OCI-LY3 (cell line): ENCODE results near the gene KIFBP.
A peak's percentile ranks its signal among the peaks of the same experiment; 100 is the strongest.
"Not testable (repeated sequence)": the region's sequence is repeated elsewhere in the genome, so short reads cannot be mapped to it uniquely, and the experiment has no call there.

ENCODE experiments used
- H2AFZ ChIP-seq: fragments of 200-600, 300-600 bp; shearing (Covaris generic); 2 replicates; pipeline ENCODE4 v1.6.0; 2014; ENCODE audit warnings: antibody characterized with exemption, low read depth, low read length
- H3K27ac ChIP-seq: fragments of 200-600, 300-600 bp; sonication (generic); 2 replicates; pipeline ENCODE4 v1.5.1; 2014; ENCODE audit warnings: mild to moderate bottlenecking, low read length, moderate library complexity, mixed read lengths
- H3K27me3 ChIP-seq: fragments of 200-600, 300-600 bp; sonication (generic); 2 replicates; pipeline ENCODE4 v1.6.1; 2014; ENCODE audit warnings: low read depth, low read length, mixed read lengths
- H3K36me3 ChIP-seq: fragments of 200-600, 300-600 bp; sonication (generic); replicated peaks from 2 replicates; pipeline ENCODE3; 2014; ENCODE audit warnings: low read depth, low read length, mixed read lengths
- H3K4me1 ChIP-seq: fragments of 300-600, 200-600 bp; sonication (generic); 2 replicates; pipeline ENCODE4 v1.6.1; 2014; ENCODE audit warnings: low read length, mixed read lengths
- H3K4me2 ChIP-seq: fragments of 200-600, 300-600 bp; sonication (generic); 2 replicates; pipeline ENCODE4 v1.6.1; 2014; ENCODE audit warnings: low read length, mixed read lengths
- H3K4me3 ChIP-seq: fragments of 300-600, 200-600 bp; sonication (generic); 2 replicates; pipeline ENCODE4 v1.5.1; 2014; ENCODE audit warnings: antibody characterized with exemption, mild to moderate bottlenecking, low read length, moderate library complexity
- H3K79me2 ChIP-seq: fragments of 300-600, 200-600 bp; shearing (Covaris generic); 2 replicates; pipeline ENCODE4 v1.6.1; 2014; ENCODE audit warnings: mild to moderate bottlenecking, low read length, mixed read lengths
- H3K9ac ChIP-seq: fragments of 300-600, 200-600 bp; shearing (Covaris generic); 2 replicates; pipeline ENCODE4 v1.6.0; 2014; ENCODE audit warnings: mild to moderate bottlenecking, low read length, moderate library complexity
- H3K9me3 ChIP-seq: fragments of 200-600, 300-600 bp; shearing (Covaris generic); 2 replicates; pipeline ENCODE4 v1.6.1; 2014; ENCODE audit warnings: low read length, mixed read lengths; ENCODE audit not compliant: insufficient read depth
- H4K20me1 ChIP-seq: fragments of 200-600, 300-600 bp; sonication (generic); 2 replicates; pipeline ENCODE4 v1.6.1; 2016; ENCODE audit warnings: low read length, mixed read lengths; ENCODE audit not compliant: insufficient read depth
- EZH2phosphoT487 ChIP-seq: fragments of 200-600 bp; shearing (Covaris generic); IDR thresholded peaks from 2 replicates; pipeline ENCODE4 v1.6.1; 2018; ENCODE audit warnings: antibody characterized with exemption, mixed run types, low read depth
- TF ChIP-seq, protein P1 (sequence below): fragments of 200-600, 300-600 bp; sonication (generic); IDR thresholded peaks from 2 replicates; pipeline ENCODE4 v1.5.1; 2014; ENCODE audit warnings: antibody characterized with exemption, low read length, low read depth

The KIFBP gene

DNA sequence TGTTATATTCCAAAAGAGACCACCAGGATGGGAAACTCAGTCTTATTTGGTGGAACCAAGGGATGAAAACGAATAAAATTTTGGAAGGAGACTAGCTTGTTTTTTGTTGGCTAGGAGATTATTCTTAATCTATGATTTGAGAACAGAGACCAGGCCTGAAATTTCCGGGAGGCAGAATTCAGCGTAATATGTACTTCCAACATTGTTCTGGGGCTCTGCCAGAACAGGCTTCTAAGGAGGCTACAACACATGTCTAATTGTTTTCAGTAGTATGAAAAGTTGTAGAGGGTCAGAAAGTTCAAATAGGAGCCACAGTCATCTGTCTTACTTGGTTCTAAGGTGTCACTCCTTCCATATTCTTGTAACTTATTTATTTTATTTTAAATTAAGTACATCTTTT lies 30.9 kb upstream of the KIFBP start:
- TF ChIP-seq EZH2phosphoT487: no peak
- TF ChIP-seq, protein P1, sequence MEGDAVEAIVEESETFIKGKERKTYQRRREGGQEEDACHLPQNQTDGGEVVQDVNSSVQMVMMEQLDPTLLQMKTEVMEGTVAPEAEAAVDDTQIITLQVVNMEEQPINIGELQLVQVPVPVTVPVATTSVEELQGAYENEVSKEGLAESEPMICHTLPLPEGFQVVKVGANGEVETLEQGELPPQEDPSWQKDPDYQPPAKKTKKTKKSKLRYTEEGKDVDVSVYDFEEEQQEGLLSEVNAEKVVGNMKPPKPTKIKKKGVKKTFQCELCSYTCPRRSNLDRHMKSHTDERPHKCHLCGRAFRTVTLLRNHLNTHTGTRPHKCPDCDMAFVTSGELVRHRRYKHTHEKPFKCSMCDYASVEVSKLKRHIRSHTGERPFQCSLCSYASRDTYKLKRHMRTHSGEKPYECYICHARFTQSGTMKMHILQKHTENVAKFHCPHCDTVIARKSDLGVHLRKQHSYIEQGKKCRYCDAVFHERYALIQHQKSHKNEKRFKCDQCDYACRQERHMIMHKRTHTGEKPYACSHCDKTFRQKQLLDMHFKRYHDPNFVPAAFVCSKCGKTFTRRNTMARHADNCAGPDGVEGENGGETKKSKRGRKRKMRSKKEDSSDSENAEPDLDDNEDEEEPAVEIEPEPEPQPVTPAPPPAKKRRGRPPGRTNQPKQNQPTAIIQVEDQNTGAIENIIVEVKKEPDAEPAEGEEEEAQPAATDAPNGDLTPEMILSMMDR: no peak
- Histone ChIP-seq H3K27ac (peak overlapping the region; percentile 72), H3K9ac (peak overlapping the region; percentile 94), H3K4me3 (peak overlapping the region; percentile 99), H2AFZ (no peak overlapping the region), H3K4me2 (peak overlapping the region; percentile 77), H3K27me3 (no peaks in the 10 kb centered on the region), H3K36me3 (peaks cover 49% of the 10 kb centered on the region), H3K79me2 (peaks cover 78% of the 10 kb centered on the region), H4K20me1 (peaks cover 47% of the 10 kb centered on the region), H3K9me3 (no peaks in the 10 kb centered on the region), H3K4me1 (peaks cover 21% of the 10 kb centered on the region)

DNA sequence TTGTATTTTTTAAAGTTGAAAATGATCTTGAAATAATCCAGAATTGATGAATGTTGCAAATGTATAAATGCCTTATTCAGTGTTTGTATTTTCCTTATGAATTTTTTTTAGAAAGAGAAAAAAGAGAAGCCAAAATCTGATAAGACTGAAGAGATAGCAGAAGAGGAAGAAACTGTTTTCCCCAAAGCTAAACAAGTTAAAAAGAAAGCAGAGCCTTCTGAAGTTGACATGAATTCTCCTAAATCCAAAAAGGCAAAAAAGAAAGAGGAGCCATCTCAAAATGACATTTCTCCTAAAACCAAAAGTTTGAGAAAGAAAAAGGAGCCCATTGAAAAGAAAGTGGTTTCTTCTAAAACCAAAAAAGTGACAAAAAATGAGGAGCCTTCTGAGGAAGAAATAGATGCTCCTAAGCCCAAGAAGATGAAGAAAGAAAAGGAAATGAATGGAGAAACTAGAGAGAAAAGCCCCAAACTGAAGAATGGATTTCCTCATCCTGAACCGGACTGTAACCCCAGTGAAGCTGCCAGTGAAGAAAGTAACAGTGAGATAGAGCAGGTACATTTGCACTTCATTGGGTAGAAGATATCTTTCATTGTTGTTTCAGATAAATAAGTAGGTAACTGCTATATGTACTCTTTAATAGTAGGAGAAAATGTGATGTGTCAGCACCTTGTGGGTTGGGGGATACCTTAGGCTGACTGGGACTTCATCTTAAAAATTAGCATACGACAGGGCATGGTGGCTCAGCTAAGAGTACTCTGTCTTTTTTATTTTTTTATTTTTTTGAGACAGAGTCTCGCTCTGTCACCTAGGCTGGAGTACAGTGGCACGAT lies 28.7 kb upstream of the KIFBP start:
- Histone ChIP-seq H3K4me3 (no peak overlapping the region), H3K36me3 (peaks cover 55% of the 10 kb centered on the region)

DNA sequence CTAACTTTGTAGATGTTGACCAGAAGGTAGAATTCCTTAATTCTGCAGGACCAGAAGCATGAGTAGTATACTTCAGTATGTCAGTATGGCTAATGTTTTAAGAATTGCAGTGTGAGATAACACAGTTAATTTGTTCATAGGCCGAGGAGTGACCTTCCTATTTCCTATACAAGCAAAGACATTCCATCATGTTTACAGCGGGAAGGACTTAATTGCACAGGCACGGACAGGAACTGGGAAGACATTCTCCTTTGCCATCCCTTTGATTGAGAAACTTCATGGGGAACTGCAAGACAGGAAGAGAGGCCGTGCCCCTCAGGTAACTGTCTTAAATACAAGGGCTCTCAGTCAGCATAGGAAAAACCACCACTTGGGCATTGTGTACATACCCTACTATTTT lies 25.5 kb upstream of the KIFBP start:
- Histone ChIP-seq H3K79me2 (peaks cover 79% of the 10 kb centered on the region), H3K27me3 (no peaks in the 10 kb centered on the region), H3K27ac (no peak overlapping the region), H3K4me2 (no peak overlapping the region), H3K9me3 (no peaks in the 10 kb centered on the region), H3K4me1 (peaks cover 13% of the 10 kb centered on the region; the same call in 1 of the 2 replicates), H2AFZ (no peak overlapping the region), H3K4me3 (no peak overlapping the region), H4K20me1 (peaks cover 44% of the 10 kb centered on the region), H3K36me3 (peaks cover 66% of the 10 kb centered on the region), H3K9ac (no peak overlapping the region)
- TF ChIP-seq EZH2phosphoT487: no peak
- TF ChIP-seq, protein P1: no peak

More for the DNA sequence above, 28.7 kb upstream of the KIFBP start:
- no peak for TF ChIP-seq EZH2phosphoT487
- TF ChIP-seq, protein P1: no peak
- Histone ChIP-seq H3K79me2 (peaks cover 88% of the 10 kb centered on the region), H3K9me3 (no peaks in the 10 kb centered on the region), H3K4me1 (peaks cover 19% of the 10 kb centered on the region), H3K27ac (no peak overlapping the region), H3K4me2 (no peak overlapping the region), H3K9ac (no peak overlapping the region), H4K20me1 (peaks cover 51% of the 10 kb centered on the region), H3K27me3 (no peaks in the 10 kb centered on the region), H2AFZ (no peak overlapping the region)

DNA sequence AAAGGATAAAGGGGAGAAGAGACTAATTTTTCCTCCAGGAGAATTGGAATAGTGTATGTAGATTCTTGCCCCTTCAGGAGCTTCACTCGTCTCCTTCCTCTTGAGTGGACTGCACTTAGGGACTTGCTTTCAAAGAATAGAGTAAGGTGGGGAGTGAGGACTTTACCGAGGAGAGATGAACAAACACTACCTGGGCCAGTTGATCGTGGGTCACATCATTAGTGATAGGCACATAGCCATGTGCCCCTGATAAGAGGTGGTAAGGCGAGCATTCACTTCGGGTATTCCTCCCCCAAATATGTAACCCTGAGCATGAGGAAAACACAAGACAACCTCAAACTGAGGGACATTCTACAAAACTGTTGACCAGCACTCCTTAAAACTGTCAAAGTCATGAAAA lies 14.6 kb upstream of the KIFBP start:
- H4K20me1 ChIP-seq: peaks cover 8% of the 10 kb centered on the region; the same call in 1 of the 2 replicates
- no peak overlapping the region for H3K4me2 ChIP-seq
- no peak overlapping the region for H2AFZ ChIP-seq
- no peak overlapping the region for H3K9ac ChIP-seq
- no peaks in the 10 kb centered on the region for H3K4me1 ChIP-seq
- no peak overlapping the region for H3K4me3 ChIP-seq
- peaks cover 27% of the 10 kb centered on the region for H3K79me2 ChIP-seq
- TF ChIP-seq, protein P1: no peak
- TF ChIP-seq EZH2phosphoT487: no peak
- H3K9me3 ChIP-seq: no peaks in the 10 kb centered on the region
- no peaks in the 10 kb centered on the region for H3K27me3 ChIP-seq
- H3K27ac ChIP-seq: no peak overlapping the region
- peaks cover 64% of the 10 kb centered on the region for H3K36me3 ChIP-seq

DNA sequence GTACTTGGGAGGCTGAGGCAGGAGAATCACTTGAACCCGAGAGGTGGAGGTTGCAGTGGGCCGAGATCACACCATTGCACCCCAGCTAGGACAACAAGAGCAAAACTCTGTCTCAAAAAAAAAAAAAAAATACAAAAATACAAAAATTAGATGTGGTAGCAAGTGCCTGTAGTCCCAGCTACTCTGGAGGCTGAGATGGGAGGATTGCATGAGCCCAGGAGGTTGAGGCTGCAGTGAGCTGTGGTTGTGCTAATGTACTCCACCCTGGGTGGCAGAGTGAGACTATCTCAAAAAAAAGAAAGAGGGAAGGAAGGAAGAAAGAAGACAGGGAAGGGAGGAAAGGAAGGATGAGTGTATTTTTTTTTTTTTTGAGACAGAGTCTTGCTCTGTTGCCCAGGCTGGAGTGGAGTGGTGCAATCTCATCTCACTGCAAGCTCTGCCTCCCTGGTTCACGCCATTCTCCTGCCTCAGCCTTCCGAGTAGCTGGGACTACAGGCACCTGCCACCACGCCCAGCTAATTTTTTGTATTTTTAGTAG lies 12.6 kb upstream of the KIFBP start:
- H2AFZ ChIP-seq, H3K27ac ChIP-seq, H4K20me1 ChIP-seq, H3K4me2 ChIP-seq, H3K9me3 ChIP-seq, H3K9ac ChIP-seq, H3K4me3 ChIP-seq, H3K4me1 ChIP-seq, H3K27me3 ChIP-seq: not testable (repeated sequence)
- peaks cover 25% of the 10 kb centered on the region for H3K79me2 ChIP-seq
- peaks cover 64% of the 10 kb centered on the region for H3K36me3 ChIP-seq

DNA sequence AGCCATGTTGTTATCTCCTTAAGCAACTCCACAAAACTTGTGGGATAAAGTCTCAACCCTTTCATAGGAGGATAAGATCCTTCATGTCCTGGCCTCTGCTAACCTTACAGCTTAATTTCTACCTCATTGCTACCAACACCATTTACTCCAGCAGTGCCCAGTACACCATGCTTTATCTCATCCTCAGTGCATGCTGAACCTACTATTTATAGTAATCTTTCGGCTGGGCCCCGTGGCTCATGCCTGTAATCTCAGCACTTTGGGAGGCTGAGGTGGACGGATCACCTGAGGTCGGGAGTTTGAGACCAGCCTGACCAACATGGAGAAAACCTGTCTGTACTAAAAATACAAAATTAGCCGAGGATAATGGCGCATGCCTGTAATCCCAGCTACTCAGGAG lies 8.9 kb upstream of the KIFBP start:
- not testable (repeated sequence) for H3K4me1 ChIP-seq, H3K9ac ChIP-seq, H3K4me3 ChIP-seq, H3K4me2 ChIP-seq, H3K27ac ChIP-seq, H4K20me1 ChIP-seq, H3K27me3 ChIP-seq, H2AFZ ChIP-seq, H3K9me3 ChIP-seq
- Histone ChIP-seq H3K36me3 (peaks cover 57% of the 10 kb centered on the region), H3K79me2 (peaks cover 19% of the 10 kb centered on the region)
